Endothelial cell (in vitro differentiated cells): Measurements from ENCODE around the gene LRP1B. TPM values are rescaled to one million over a fixed set of nuclear protein-coding genes. Genes with fewer than 3 reads are reported as not detected.

Experiments
- DNase-seq: peaks from one replicate; pipeline ENCODE4 v3.0.0; 2021; ENCODE audit warnings: low spot score
- H3K27ac Mint-ChIP-seq: one replicate; pipeline ENCODE4 v1.8.0; 2021; ENCODE audit warnings: mixed read lengths, inconsistent platforms; ENCODE audit not compliant: unreplicated experiment
- H3K27me3 Mint-ChIP-seq: one replicate; pipeline ENCODE4 v1.8.0; 2021; ENCODE audit warnings: mild to moderate bottlenecking, moderate library complexity, mixed read lengths, inconsistent platforms; ENCODE audit not compliant: unreplicated experiment
- H3K36me3 Mint-ChIP-seq: one replicate; pipeline ENCODE4 v1.8.0; 2021; ENCODE audit warnings: mild to moderate bottlenecking, low read depth, mixed read lengths, inconsistent platforms; ENCODE audit not compliant: unreplicated experiment
- H3K4me1 Mint-ChIP-seq: one replicate; pipeline ENCODE4 v1.8.0; 2021; ENCODE audit warnings: mild to moderate bottlenecking, mixed read lengths, inconsistent platforms; ENCODE audit not compliant: unreplicated experiment
- H3K4me3 Mint-ChIP-seq: one replicate; pipeline ENCODE4 v1.8.0; 2021; ENCODE audit warnings: mild to moderate bottlenecking, mixed read lengths, inconsistent platforms; ENCODE audit not compliant: unreplicated experiment
- H3K9me3 Mint-ChIP-seq: one replicate; pipeline ENCODE4 v1.8.0; 2021; ENCODE audit warnings: mixed read lengths, inconsistent platforms; ENCODE audit not compliant: unreplicated experiment
- total RNA-seq: library from RNA; stranded (reverse); fragmentation: NEBNext Ultra II Directional; extraction: Animal tissue kit (Norgen Biotek cat#: 25700); gene quantifications from one replicate; pipeline ENCODE4 v1.2.1, GENCODE V29; 2021; ENCODE audit not compliant: unreplicated experiment
- TF ChIP-seq, protein P1 (sequence below): fragments of 200-600 bp; sonication (generic); IDR thresholded peaks from one replicate; pipeline ENCODE4 v1.5.0; 2021; ENCODE audit warnings: antibody characterized with exemption; ENCODE audit not compliant: unreplicated experiment

LRP1B gene
- total RNA-seq, 1 donor from 2014 or later: 1.4 TPM

- peak; percentile 16 for DNase-seq
- no peak overlapping the region for H3K27ac Mint-ChIP-seq
- H3K4me1 Mint-ChIP-seq: no peaks in the 10 kb centered on the region
- no peaks in the 10 kb centered on the region for H3K27me3 Mint-ChIP-seq
- H3K36me3 Mint-ChIP-seq: no peaks in the 10 kb centered on the region
- H3K4me3 Mint-ChIP-seq: no peak overlapping the region
- no peaks in the 10 kb centered on the region for H3K9me3 Mint-ChIP-seq
- TF ChIP-seq, protein P1, sequence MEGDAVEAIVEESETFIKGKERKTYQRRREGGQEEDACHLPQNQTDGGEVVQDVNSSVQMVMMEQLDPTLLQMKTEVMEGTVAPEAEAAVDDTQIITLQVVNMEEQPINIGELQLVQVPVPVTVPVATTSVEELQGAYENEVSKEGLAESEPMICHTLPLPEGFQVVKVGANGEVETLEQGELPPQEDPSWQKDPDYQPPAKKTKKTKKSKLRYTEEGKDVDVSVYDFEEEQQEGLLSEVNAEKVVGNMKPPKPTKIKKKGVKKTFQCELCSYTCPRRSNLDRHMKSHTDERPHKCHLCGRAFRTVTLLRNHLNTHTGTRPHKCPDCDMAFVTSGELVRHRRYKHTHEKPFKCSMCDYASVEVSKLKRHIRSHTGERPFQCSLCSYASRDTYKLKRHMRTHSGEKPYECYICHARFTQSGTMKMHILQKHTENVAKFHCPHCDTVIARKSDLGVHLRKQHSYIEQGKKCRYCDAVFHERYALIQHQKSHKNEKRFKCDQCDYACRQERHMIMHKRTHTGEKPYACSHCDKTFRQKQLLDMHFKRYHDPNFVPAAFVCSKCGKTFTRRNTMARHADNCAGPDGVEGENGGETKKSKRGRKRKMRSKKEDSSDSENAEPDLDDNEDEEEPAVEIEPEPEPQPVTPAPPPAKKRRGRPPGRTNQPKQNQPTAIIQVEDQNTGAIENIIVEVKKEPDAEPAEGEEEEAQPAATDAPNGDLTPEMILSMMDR: peak; percentile 32
These were observed 731.5 kb downstream of the LRP1B start for GRCh38 chr2:141399270-141399669.

DNA sequence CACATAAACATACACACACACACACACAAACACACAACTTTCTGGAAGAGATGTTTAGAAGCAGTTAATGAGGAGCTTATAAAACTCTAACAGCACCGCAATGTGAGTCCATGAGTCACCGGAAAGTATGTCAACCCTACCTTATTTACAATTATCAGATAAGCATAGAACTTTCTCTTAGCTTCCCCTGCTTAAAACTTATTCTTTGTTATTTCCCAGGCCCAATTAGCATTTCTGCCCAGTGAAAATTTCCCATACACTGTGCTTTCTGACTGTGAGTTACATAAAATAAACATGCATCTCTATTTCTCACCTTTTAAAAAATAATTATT is 737.6 kb downstream of the LRP1B start:
- Mint-ChIP-seq H3K36me3 (no peaks in the 10 kb centered on the region), H3K9me3 (no peaks in the 10 kb centered on the region), H3K4me1 (no peaks in the 10 kb centered on the region), H3K4me3 (no peak overlapping the region), H3K27me3 (no peaks in the 10 kb centered on the region), H3K27ac (no peak overlapping the region)
- TF ChIP-seq, protein P1: no peak
- DNase-seq: no peak

DNA sequence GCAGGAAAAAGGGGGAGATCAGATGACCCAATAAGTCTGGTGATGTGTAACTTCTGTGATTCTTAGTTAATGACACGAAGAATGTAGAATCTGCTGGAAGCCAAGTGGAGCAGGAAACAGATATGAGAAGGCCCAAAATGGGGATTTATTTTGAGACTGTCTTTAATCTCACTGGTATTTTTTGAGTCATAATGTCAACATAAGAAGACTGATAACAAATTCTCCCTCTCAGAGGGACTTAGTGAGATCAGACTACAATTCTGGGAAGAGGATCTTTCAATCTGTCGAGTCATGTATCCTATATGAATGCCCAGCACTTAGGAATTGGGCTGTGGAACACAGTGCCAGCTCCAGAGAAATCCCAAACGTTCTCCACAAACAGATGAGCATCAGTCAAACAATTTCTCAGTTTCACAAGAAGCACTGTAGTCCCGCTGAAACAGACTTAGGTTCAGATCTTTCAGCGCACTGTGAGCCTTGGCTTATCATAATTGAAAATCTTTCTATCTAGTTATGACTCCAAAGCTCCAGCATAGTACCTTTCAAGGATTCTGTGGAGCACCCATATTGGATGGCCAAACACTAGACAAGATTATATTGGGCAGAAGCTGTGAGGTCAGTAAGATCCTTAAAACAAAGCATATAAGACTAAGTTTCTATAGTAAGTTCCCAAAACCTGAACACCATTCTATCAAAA is 738.2 kb downstream of the LRP1B start:
- Mint-ChIP-seq H3K4me1 (no peaks in the 10 kb centered on the region), H3K36me3 (no peaks in the 10 kb centered on the region), H3K4me3 (no peak overlapping the region), H3K9me3 (no peaks in the 10 kb centered on the region), H3K27ac (no peak overlapping the region), H3K27me3 (no peaks in the 10 kb centered on the region)
- TF ChIP-seq, protein P1: no peak
- DNase-seq: no peak

DNA sequence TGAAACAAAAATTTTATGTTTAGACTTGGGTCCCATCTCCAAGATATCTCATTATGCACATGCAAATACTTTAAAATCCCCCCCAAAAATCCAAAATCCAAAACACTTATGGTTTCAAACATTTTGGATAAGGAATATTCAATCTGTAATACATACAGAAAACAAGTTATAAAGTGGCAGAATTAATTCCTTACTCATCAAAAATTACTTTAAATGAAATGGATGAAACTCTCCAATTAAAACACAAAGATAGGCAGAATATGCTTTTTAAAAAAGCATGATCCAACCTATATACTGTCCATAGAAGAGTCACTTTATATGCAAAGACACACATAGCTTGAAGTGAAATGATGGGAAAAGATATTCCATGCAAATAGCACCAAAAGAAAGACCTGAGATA is 744.6 kb downstream of the LRP1B start:
- Mint-ChIP-seq H3K4me3 (no peak overlapping the region), H3K4me1 (peaks cover 4% of the 10 kb centered on the region), H3K27me3 (no peaks in the 10 kb centered on the region), H3K9me3 (no peaks in the 10 kb centered on the region), H3K36me3 (no peaks in the 10 kb centered on the region), H3K27ac (no peak overlapping the region)
- no peak for DNase-seq
- TF ChIP-seq, protein P1: no peak

GRCh38 chr2:141384676-141385075 is 746.1 kb downstream of the LRP1B start:
- no peaks in the 10 kb centered on the region for H3K36me3 Mint-ChIP-seq
- H3K27ac Mint-ChIP-seq: no peak overlapping the region
- DNase-seq: no peak
- no peaks in the 10 kb centered on the region for H3K27me3 Mint-ChIP-seq
- H3K9me3 Mint-ChIP-seq: no peaks in the 10 kb centered on the region
- TF ChIP-seq, protein P1: no peak
- H3K4me1 Mint-ChIP-seq: peaks cover 4% of the 10 kb centered on the region
- no peak overlapping the region for H3K4me3 Mint-ChIP-seq
